ENCODE results near the gene PNISR. TPM values are rescaled to one million over a fixed set of nuclear protein-coding genes. Genes with fewer than 3 reads are reported as not detected.

Gene PNISR
- total RNA-seq, 1 experiment from 2014 or later = 288 TPM

- H2AFZ ChIP-seq (ENCODE audit: low read length) = no peak overlapping the region
- H3K4me1 ChIP-seq (ENCODE audit: low read length) = no peaks in the 10 kb centered on the region
- no peaks in the 10 kb centered on the region for H3K9me3 ChIP-seq (ENCODE audit: low read length)
- no peaks in the 10 kb centered on the region for H3K79me2 ChIP-seq (ENCODE audit: low read length)
- H3K27me3 ChIP-seq (ENCODE audit: low read length) = no peaks in the 10 kb centered on the region
- H3K36me3 ChIP-seq (ENCODE audit: insufficient read depth, low read length) = no peaks in the 10 kb centered on the region
- H3K9me2 ChIP-seq (replicated peaks; ENCODE audit: insufficient read depth, low read length) = no peaks in the 10 kb centered on the region
- H3K4me3 ChIP-seq (ENCODE audit: low read length) = no peak overlapping the region
- no peaks in the 10 kb centered on the region for H4K20me1 ChIP-seq (ENCODE audit: insufficient read depth, low read depth, low read length)
- H3K9ac ChIP-seq (ENCODE audit: low read length) = no peak overlapping the region
- H3K27ac ChIP-seq (ENCODE audit: low read length) = no peak overlapping the region
- no peak overlapping the region for H3K4me2 ChIP-seq (ENCODE audit: low read depth, low read length, poor library complexity, severe bottlenecking)
- no peak for DNase-seq
These were observed 62.3 kb downstream of the PNISR start for GRCh38 chr6:99362678-99363268.

GRCh38 chr6:99359800-99360199 is 65.3 kb downstream of the PNISR start:
- no peak overlapping the region for H3K4me3 ChIP-seq (ENCODE audit: low read length)
- no peak overlapping the region for H3K9ac ChIP-seq (ENCODE audit: low read length)
- H3K27ac ChIP-seq (ENCODE audit: low read length) = no peak overlapping the region
- H3K27me3 ChIP-seq (ENCODE audit: low read length) = no peaks in the 10 kb centered on the region
- H4K20me1 ChIP-seq (ENCODE audit: insufficient read depth, low read depth, low read length) = no peaks in the 10 kb centered on the region
- no peaks in the 10 kb centered on the region for H3K36me3 ChIP-seq (ENCODE audit: insufficient read depth, low read length)
- no peaks in the 10 kb centered on the region for H3K79me2 ChIP-seq (ENCODE audit: low read length)
- no peaks in the 10 kb centered on the region for H3K9me3 ChIP-seq (ENCODE audit: low read length)
- H2AFZ ChIP-seq (ENCODE audit: low read length) = no peak overlapping the region
- DNase-seq = no peak
- no peak overlapping the region for H3K4me2 ChIP-seq (ENCODE audit: low read depth, low read length, poor library complexity, severe bottlenecking)
- H3K9me2 ChIP-seq (replicated peaks; ENCODE audit: insufficient read depth, low read length) = no peaks in the 10 kb centered on the region
- peaks cover 3% of the 10 kb centered on the region for H3K4me1 ChIP-seq (ENCODE audit: low read length)

DNA sequence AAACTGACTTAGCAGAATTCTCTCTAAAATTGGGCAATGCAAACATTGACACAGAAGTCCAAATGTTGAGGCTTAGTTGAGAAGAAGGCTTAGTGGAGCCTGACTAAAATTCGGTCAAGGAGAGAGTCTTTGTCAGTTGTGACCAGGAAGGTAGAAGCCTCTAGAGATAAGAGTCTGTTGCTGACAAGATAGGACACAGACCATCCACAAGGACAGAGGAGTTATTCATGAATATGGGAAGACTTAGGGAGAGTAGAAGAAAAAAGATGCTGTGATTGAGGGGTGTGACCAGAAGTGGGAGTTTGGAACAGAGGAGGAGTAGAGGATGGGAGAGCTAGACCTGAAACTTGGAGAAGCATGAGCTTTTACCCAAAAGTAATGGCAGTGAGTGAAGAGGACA is 68.5 kb downstream of the PNISR start:
- no peaks in the 10 kb centered on the region for H4K20me1 ChIP-seq (ENCODE audit: insufficient read depth, low read depth, low read length)
- H3K9me3 ChIP-seq (ENCODE audit: low read length) = no peaks in the 10 kb centered on the region
- no peaks in the 10 kb centered on the region for H3K36me3 ChIP-seq (ENCODE audit: insufficient read depth, low read length)
- no peaks in the 10 kb centered on the region for H3K27me3 ChIP-seq (ENCODE audit: low read length)
- no peaks in the 10 kb centered on the region for H3K9me2 ChIP-seq (replicated peaks; ENCODE audit: insufficient read depth, low read length)
- H3K79me2 ChIP-seq (ENCODE audit: low read length) = no peaks in the 10 kb centered on the region
- H3K27ac ChIP-seq (ENCODE audit: low read length) = no peak overlapping the region
- no peak overlapping the region for H3K4me3 ChIP-seq (ENCODE audit: low read length)
- no peak overlapping the region for H2AFZ ChIP-seq (ENCODE audit: low read length)
- peaks cover 5% of the 10 kb centered on the region for H3K4me1 ChIP-seq (ENCODE audit: low read length)
- H3K9ac ChIP-seq (ENCODE audit: low read length) = no peak overlapping the region
- no peak for DNase-seq
- H3K4me2 ChIP-seq (ENCODE audit: low read depth, low read length, poor library complexity, severe bottlenecking) = no peak overlapping the region

DNA sequence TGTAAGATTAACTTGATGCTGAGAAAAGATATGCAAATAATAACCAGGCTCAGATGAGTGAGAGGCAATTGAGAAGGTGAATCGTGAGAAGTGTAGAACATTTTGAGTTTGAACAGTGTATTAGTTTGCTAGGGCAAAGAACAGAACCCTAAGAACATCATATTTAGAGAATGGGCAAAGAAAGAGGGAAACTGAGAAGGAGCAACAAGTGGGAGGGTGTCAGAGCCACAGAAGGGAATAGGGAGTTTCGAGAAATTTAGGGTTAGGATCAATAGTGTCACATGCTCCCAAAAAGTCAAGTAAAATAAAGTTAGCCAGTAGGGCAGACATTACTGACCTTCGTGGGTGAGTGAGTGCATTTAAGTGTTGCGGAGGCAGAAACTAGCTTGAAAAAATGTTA is 70.1 kb downstream of the PNISR start:
- H3K9ac ChIP-seq (ENCODE audit: low read length) = no peak overlapping the region
- H3K4me1 ChIP-seq (ENCODE audit: low read length) = peaks cover 5% of the 10 kb centered on the region
- H3K4me3 ChIP-seq (ENCODE audit: low read length) = no peak overlapping the region
- H3K27ac ChIP-seq (ENCODE audit: low read length) = no peak overlapping the region
- no peaks in the 10 kb centered on the region for H4K20me1 ChIP-seq (ENCODE audit: insufficient read depth, low read depth, low read length)
- H3K9me3 ChIP-seq (ENCODE audit: low read length) = no peaks in the 10 kb centered on the region
- no peak for DNase-seq
- no peaks in the 10 kb centered on the region for H3K79me2 ChIP-seq (ENCODE audit: low read length)
- H3K9me2 ChIP-seq (replicated peaks; ENCODE audit: insufficient read depth, low read length) = no peaks in the 10 kb centered on the region
- no peaks in the 10 kb centered on the region for H3K36me3 ChIP-seq (ENCODE audit: insufficient read depth, low read length)
- H3K4me2 ChIP-seq (ENCODE audit: low read depth, low read length, poor library complexity, severe bottlenecking) = no peak overlapping the region
- no peak overlapping the region for H2AFZ ChIP-seq (ENCODE audit: low read length)
- no peaks in the 10 kb centered on the region for H3K27me3 ChIP-seq (ENCODE audit: low read length)

DNA sequence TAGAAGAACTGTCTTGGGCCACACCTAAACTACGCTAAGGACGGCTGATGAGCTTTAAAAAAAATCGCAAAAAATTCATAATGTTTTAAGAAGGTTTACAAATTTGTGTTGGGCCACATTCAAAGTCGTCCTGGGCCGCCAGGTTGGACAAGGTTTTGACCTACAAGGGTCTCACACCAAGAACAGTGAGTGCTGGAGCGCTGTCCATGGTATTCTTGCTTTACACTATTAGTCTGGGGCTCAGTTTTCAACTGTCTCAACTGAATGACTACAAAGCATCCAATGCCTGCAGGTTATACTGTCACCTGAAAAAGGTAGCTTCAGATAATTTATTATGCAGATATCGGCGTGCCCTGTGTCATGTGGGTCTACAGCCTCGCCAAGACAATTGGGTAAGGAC is 72.0 kb downstream of the PNISR start:
- Histone ChIP-seq H2AFZ (ENCODE audit: low read length) (no peak overlapping the region), H3K4me1 (ENCODE audit: low read length) (peaks cover 5% of the 10 kb centered on the region), H4K20me1 (ENCODE audit: insufficient read depth, low read depth, low read length) (no peaks in the 10 kb centered on the region), H3K4me3 (ENCODE audit: low read length) (no peak overlapping the region), H3K36me3 (ENCODE audit: insufficient read depth, low read length) (no peaks in the 10 kb centered on the region), H3K9ac (ENCODE audit: low read length) (no peak overlapping the region), H3K9me2 (replicated peaks; ENCODE audit: insufficient read depth, low read length) (no peaks in the 10 kb centered on the region), H3K9me3 (ENCODE audit: low read length) (no peaks in the 10 kb centered on the region), H3K27me3 (ENCODE audit: low read length) (no peaks in the 10 kb centered on the region), H3K27ac (ENCODE audit: low read length) (no peak overlapping the region), H3K79me2 (ENCODE audit: low read length) (no peaks in the 10 kb centered on the region), H3K4me2 (ENCODE audit: low read depth, low read length, poor library complexity, severe bottlenecking) (no peak overlapping the region)
- DNase-seq = no peak

GRCh38 chr6:99350573-99350972 is 74.5 kb downstream of the PNISR start:
- no peak overlapping the region for H2AFZ ChIP-seq (ENCODE audit: low read length)
- no peaks in the 10 kb centered on the region for H3K9me2 ChIP-seq (replicated peaks; ENCODE audit: insufficient read depth, low read length)

DNA sequence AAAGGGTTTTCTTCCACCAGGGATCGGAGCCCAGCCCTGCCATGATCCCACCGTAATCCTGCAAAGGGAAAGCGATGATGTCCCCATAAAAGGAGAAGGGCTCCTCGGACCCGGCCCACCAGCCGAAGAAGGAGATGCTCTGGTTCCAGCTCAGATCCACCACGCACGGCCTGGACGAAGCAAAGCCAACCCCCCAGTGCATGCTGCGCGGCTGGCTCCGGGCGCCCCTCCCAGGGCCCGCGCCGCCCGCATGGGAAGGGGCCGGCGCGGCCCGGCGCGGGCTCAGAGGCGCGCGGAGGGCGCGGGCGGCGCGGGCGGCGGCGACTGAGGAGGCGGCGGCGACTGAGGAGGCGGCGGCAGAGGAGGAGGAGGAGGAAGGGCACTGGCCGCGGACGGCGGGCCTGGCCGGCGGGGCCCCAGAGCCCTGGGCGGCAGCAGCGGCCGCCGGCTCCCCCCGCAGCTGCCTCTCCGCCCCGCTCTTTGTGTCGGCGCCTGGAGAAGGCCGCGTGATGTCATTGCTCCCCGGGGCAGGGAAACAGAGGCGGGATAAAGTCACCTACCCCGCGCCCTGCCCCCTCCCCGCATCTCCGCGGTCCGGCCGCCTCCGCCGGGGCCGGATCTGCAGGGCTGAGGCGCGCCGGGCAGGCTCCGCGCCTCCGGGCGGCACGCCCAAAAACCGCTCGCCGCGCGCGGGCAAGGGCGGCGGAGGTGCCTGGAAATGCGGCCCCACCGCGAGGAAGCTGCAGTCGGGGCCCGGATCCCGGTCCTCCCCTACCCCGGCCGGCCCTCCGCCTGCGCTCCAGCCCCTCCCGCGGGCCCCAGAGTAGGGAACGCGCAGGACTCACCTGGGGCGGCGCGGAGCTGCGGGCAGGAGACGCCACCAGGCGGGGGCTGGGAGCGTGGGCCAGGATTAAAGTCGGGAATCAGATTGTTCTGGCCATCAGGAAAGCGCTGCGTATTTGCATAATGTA is 75.7 kb downstream of the PNISR start, which contains the start of gene FAXC:
Gene FAXC (minus strand): TSS at position 504 of the 971 bp plus-strand sequence. CDS start 302 bp downstream, at position 202.
- no peak within 1 kb of the TSS for H3K9ac ChIP-seq (ENCODE audit: low read length)
- no peaks in the 10 kb centered on the region for H3K27me3 ChIP-seq (ENCODE audit: low read length)
- H3K79me2 ChIP-seq (ENCODE audit: low read length) = no peaks in the 10 kb centered on the region
- H3K27ac ChIP-seq (ENCODE audit: low read length) = no peak within 1 kb of the TSS
- no peaks in the 10 kb centered on the region for H3K9me2 ChIP-seq (replicated peaks; ENCODE audit: insufficient read depth, low read length)
- no peaks in the 10 kb centered on the region for H3K9me3 ChIP-seq (ENCODE audit: low read length)
- no peak within 1 kb of the TSS for H2AFZ ChIP-seq (ENCODE audit: low read length)
- no peaks in the 10 kb centered on the region for H4K20me1 ChIP-seq (ENCODE audit: insufficient read depth, low read depth, low read length)
- H3K4me3 ChIP-seq (ENCODE audit: low read length) = no peak within 1 kb of the TSS
- no peak for DNase-seq
- no peak within 1 kb of the TSS for H3K4me2 ChIP-seq (ENCODE audit: low read depth, low read length, poor library complexity, severe bottlenecking)
- H3K36me3 ChIP-seq (ENCODE audit: insufficient read depth, low read length) = no peaks in the 10 kb centered on the region
- no peaks in the 10 kb centered on the region for H3K4me1 ChIP-seq (ENCODE audit: low read length)

More at GRCh38 chr6:99350573-99350972, 74.5 kb downstream of the PNISR start:
- no peak overlapping the region for H3K4me2 ChIP-seq (ENCODE audit: low read depth, low read length, poor library complexity, severe bottlenecking)
- peaks cover 5% of the 10 kb centered on the region for H3K4me1 ChIP-seq (ENCODE audit: low read length)
- H4K20me1 ChIP-seq (ENCODE audit: insufficient read depth, low read depth, low read length) = no peaks in the 10 kb centered on the region
- no peak overlapping the region for H3K4me3 ChIP-seq (ENCODE audit: low read length)
- no peaks in the 10 kb centered on the region for H3K36me3 ChIP-seq (ENCODE audit: insufficient read depth, low read length)
- H3K79me2 ChIP-seq (ENCODE audit: low read length) = no peaks in the 10 kb centered on the region
- no peak overlapping the region for H3K9ac ChIP-seq (ENCODE audit: low read length)
- no peak for DNase-seq
- no peaks in the 10 kb centered on the region for H3K27me3 ChIP-seq (ENCODE audit: low read length)
- H3K27ac ChIP-seq (ENCODE audit: low read length) = no peak overlapping the region
- no peaks in the 10 kb centered on the region for H3K9me3 ChIP-seq (ENCODE audit: low read length)
